ENCODE data around the gene DIP2C.

- no peak for TF ChIP-seq USF2 (IDR thresholded peaks at IDR 0.05; ENCODE audit: borderline replicate concordance, low read depth, low read length)
- TF ChIP-seq RAD21 (IDR thresholded peaks at IDR 0.05; ENCODE audit: low read length): no peak
- no peak for TF ChIP-seq EZH2phosphoT487 (IDR thresholded peaks at IDR 0.05; ENCODE audit: borderline replicate concordance, low read depth)
- TF ChIP-seq MAX (IDR thresholded peaks at IDR 0.05; ENCODE audit: low read depth): no peak
- no peak for TF ChIP-seq CHD2 (IDR thresholded peaks at IDR 0.05; ENCODE audit: low read length, partially characterized antibody)
- TF ChIP-seq POLR2AphosphoS5 (IDR thresholded peaks at IDR 0.05; ENCODE audit: low read depth, low read length): no peak
- TF ChIP-seq TCF12 (IDR thresholded peaks at IDR 0.05): no peak
- no peak for TF ChIP-seq EP300 (IDR thresholded peaks at IDR 0.05; ENCODE audit: borderline replicate concordance in 1 of 2, low read depth in 1 of 2, low read length in 1 of 2)
- TF ChIP-seq MXI1 (IDR thresholded peaks at IDR 0.05; ENCODE audit: low read depth, low read length): no peak
- TF ChIP-seq NFIC (IDR thresholded peaks at IDR 0.05; ENCODE audit: borderline replicate concordance): no peak
- no peak for TF ChIP-seq USF1 (IDR thresholded peaks at IDR 0.05; ENCODE audit: borderline replicate concordance, low read depth)
These were observed 34.3 kb downstream of the DIP2C start for GRCh38 chr10:655184-655583.
